Kidney (tissue), 14 donors: Measurements from ENCODE around the gene SENP8. TPM values are rescaled to one million over a fixed set of nuclear protein-coding genes. Genes with fewer than 3 reads are reported as not detected.

Source experiments
- DNase-seq, 5 donors: peaks; one replicate each; pipeline ENCODE4 v3.0.0-alpha.2; 2013 to 2020
- FAIRE-seq: peaks from 2 replicates; lab custom pipeline; 2012; peaks lifted over from hg19 to GRCh38; lab: Jason Lieb, UNC
- H3K27ac ChIP-seq, 2 donors: one replicate each; pipeline ENCODE4 v1.7.0; 2013; ENCODE audit warnings: low read depth in 2 of 2, low read length in 2 of 2, inconsistent platforms in 1 of 2
- H3K27me3 ChIP-seq: one replicate; pipeline ENCODE4 v1.7.1; 2013; ENCODE audit warnings: low read length, inconsistent platforms; ENCODE audit not compliant: control insufficient read depth, insufficient read depth
- H3K36me3 ChIP-seq, 3 donors: one replicate each; pipeline versions ENCODE4 v1.7.0 to v1.7.1; 2013; ENCODE audit warnings: low read length in 3 of 3, control low read depth in 1 of 3, inconsistent platforms in 1 of 3; ENCODE audit not compliant: insufficient read depth in 3 of 3, control insufficient read depth in 2 of 3
- H3K4me1 ChIP-seq, 3 donors: one replicate each; pipeline versions ENCODE4 v1.7.0 to v1.7.1; 2013; ENCODE audit warnings: low read length in 3 of 3, inconsistent platforms in 1 of 3, low read depth in 1 of 3; ENCODE audit not compliant: control insufficient read depth in 2 of 3, insufficient read depth in 2 of 3
- H3K4me3 ChIP-seq, 3 donors: one replicate each; pipeline versions ENCODE4 v1.7.0 to v1.8.1; 2013; ENCODE audit warnings: low read length in 3 of 3, control low read depth in 1 of 3, inconsistent platforms in 1 of 3
- H3K9ac ChIP-seq, 3 donors: one replicate each; pipeline versions ENCODE4 v1.7.0 to v1.7.1; 2013; ENCODE audit warnings: low read length in 3 of 3, control low read depth in 1 of 3, inconsistent platforms in 1 of 3
- H3K9me3 ChIP-seq, 3 donors: one replicate each; pipeline versions ENCODE4 v1.7.0 to v1.7.1; 2013; ENCODE audit warnings: low read length in 3 of 3, control low read depth in 1 of 3, inconsistent platforms in 1 of 3; ENCODE audit not compliant: control insufficient read depth in 2 of 3, insufficient read depth in 1 of 3
- intact Hi-C: fragments of 100-400 bp; cut with DNase I; formaldehyde crosslinking; loops from one replicate; pipeline ENCODE4 v1.11.1; 2022
- polyA plus RNA-seq: library from polyadenylated mRNA; stranded (reverse); fragments of 350-450 nt; fragmentation: Illumina TruSeq; extraction: RNeasy Lipid Tissue Mini Kit (QIAGEN cat#74804); gene quantifications from one replicate; pipeline ENCODE4 v1.2.3, GENCODE V29; 2014; ENCODE audit warnings: low read depth, low replicate concordance; ENCODE audit not compliant: insufficient read depth
- total RNA-seq: library from RNA; stranded (reverse); fragmentation: NEBNext Ultra II Directional; extraction: Animal tissue kit (Norgen Biotek cat#: 25700); gene quantifications from one replicate; pipeline ENCODE4 v1.2.1, GENCODE V29; 2021
- TF ChIP-seq, protein P1 (sequence below): IDR thresholded peaks from 3 replicates; pipeline ENCODE4 v1.5.1; 2012; ENCODE audit warnings: mild to moderate bottlenecking, moderate library complexity, borderline replicate concordance; ENCODE audit not compliant: insufficient read depth; ENCODE audit errors: extremely low read depth
- donor health status: control.
- donor health status: control.
- donor health status: control.
- donor health status: control.
- donor health status: control.
- donor health status: DM: yes; HTN: yes; CAD: no.
- donor health status: Normal renal cell carcinoma (clear cell type).

The SENP8 gene
- total and polyA plus RNA-seq, 2 donors from 2014 or later: 4.8 to 5.6 TPM

DNA sequence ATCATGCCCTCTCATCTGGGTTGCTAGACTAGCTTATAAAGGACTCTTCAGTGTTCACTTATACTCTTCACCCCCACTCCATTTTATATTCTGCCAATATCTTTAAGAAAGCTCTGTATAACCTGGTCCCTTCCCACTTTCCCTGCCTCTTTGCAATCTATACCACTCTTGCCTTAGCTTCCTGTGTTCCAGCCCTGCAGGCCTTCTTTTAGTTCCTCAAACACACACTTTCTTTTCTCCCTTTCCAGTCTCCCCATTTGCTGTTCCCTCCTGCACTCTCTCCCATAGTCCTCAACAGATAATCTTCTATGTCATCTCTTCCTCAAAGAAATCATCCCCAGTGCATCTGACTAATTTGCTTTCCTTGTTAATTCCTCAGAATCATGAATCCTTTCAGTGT, 28.7 kb downstream of the SENP8 start:
- Histone ChIP-seq H3K36me3 (no peaks in the 10 kb centered on the region), H3K9me3 (no peaks in the 10 kb centered on the region), H3K9ac (no peak overlapping the region), H3K4me1 (no peaks in the 10 kb centered on the region), H3K27ac (no peak overlapping the region), H3K27me3 (no peaks in the 10 kb centered on the region), H3K4me3 (no peak overlapping the region)
- FAIRE-seq (no peak), DNase-seq (no peak)
- TF ChIP-seq, protein P1, sequence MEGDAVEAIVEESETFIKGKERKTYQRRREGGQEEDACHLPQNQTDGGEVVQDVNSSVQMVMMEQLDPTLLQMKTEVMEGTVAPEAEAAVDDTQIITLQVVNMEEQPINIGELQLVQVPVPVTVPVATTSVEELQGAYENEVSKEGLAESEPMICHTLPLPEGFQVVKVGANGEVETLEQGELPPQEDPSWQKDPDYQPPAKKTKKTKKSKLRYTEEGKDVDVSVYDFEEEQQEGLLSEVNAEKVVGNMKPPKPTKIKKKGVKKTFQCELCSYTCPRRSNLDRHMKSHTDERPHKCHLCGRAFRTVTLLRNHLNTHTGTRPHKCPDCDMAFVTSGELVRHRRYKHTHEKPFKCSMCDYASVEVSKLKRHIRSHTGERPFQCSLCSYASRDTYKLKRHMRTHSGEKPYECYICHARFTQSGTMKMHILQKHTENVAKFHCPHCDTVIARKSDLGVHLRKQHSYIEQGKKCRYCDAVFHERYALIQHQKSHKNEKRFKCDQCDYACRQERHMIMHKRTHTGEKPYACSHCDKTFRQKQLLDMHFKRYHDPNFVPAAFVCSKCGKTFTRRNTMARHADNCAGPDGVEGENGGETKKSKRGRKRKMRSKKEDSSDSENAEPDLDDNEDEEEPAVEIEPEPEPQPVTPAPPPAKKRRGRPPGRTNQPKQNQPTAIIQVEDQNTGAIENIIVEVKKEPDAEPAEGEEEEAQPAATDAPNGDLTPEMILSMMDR: no peak
- intact Hi-C loops: no loop called here

DNA sequence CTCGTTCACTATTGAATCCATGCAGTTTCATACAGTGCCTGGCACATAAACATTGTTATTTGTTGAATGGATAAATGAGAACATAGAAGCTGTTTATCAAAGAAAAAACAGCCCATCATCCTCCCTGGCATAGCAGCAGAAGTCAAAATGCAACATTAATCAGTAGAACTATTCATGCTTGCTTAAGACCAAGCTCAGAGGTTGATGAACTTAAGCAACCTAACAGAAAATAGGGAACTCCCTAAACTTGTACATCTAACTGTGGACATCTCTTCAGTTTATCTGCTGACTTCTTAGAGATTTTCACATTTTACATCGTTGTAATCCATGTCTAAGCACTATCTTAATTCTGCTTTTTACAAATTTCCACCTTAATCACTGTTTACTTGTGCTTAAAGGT, 29.2 kb downstream of the SENP8 start:
- DNase-seq (no peak), FAIRE-seq (no peak)
- no peaks in the 10 kb centered on the region for H3K27me3 ChIP-seq
- TF ChIP-seq, protein P1: no peak
- no peaks in the 10 kb centered on the region for H3K4me1 ChIP-seq
- no peaks in the 10 kb centered on the region for H3K9me3 ChIP-seq
- intact Hi-C loops: no loop called here
- no peak overlapping the region for H3K27ac ChIP-seq
- no peak overlapping the region for H3K9ac ChIP-seq
- H3K36me3 ChIP-seq: no peaks in the 10 kb centered on the region
- no peak overlapping the region for H3K4me3 ChIP-seq

DNA sequence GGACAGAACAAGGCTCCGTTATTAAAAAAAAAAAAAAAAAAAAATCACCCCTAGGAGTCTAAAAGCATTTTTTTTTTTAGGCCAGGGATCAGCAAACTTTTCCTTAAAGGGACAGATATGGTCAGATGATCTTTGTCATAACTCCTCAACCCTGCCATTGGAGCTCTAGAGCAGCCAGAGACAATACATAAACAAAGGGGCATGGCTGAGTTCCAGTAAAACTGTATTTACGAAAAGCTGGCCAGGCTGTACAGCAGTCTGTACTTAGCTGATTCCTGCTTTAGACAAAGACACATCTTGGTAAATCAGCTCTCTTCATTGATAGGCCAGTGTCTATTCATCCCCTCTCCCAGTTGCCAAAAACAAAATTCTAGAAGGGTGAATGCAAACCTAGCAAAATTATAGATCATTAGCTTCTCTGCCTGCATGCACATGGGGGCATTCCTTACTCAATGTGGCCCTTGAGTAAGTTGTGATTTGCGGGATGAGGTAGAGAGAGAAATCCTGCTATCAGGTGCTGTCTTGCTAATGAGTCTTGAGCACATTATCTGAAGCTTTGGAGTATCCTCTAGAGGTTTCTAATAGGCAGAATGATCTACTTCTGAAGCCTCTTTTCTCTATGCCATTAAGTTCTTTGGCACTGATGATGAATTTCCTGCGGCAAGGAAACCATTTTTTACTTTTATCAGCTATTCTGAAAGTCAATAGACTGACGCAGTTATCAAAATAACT, 35.2 kb downstream of the SENP8 start:
- FAIRE-seq (no peak), DNase-seq (no peak)
- TF ChIP-seq, protein P1: no peak
- Histone ChIP-seq H3K36me3 (no peaks in the 10 kb centered on the region), H3K4me1 (peaks cover 2 to 22% (median 17%) of the 10 kb centered on the region in 3 donors), H3K9me3 (no peaks in the 10 kb centered on the region), H3K27me3 (no peaks in the 10 kb centered on the region), H3K4me3 (no peak overlapping the region), H3K9ac (no peak overlapping the region), H3K27ac (peak overlapping the region in 1 of 2 donors; percentile 18)
- intact Hi-C loops: no loop called here

DNA sequence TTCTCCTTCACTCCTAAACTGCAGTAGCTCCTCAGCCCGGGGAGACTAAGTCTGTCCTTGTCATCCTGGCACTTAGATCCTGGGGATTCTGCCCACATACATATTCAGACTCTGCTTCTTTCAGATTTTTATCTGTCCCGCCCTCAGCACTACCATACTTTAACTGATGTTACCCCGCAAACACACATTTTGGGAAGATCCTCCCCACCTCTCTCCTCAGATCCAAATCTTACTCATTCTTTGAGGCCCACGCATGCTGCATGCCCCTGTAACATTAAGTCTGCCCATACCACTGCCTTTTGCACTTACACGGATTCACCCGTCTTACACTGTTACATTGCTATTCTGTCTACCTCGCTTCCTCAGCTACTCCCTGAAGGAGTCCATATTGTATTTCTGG, 36.1 kb downstream of the SENP8 start:
- no peak for DNase-seq
- TF ChIP-seq, protein P1: no peak
- peak overlapping the region; percentile 68 to 71 for H3K27ac ChIP-seq
- intact Hi-C loops: no loop called here
- H3K4me1 ChIP-seq: peaks cover 2 to 22% (median 17%) of the 10 kb centered on the region in 3 donors
- peak overlapping the region in 1 of 3 donors; percentile 67 for H3K4me3 ChIP-seq
- no peaks in the 10 kb centered on the region for H3K27me3 ChIP-seq
- H3K9ac ChIP-seq: peak overlapping the region in 1 of 3 donors; percentile 65
- H3K9me3 ChIP-seq: no peaks in the 10 kb centered on the region
- H3K36me3 ChIP-seq: no peaks in the 10 kb centered on the region
- no peak for FAIRE-seq
